Measurements from ENCODE around the gene ITGB4. TPM values are rescaled to one million over a fixed set of nuclear protein-coding genes. Genes with fewer than 3 reads are reported as not detected.
A peak's percentile ranks its signal among the peaks of the same experiment; 100 is the strongest.

ITGB4 gene
- polyA plus RNA-seq, 4 donors: 37.4 to 288 (median 155) TPM

DNA sequence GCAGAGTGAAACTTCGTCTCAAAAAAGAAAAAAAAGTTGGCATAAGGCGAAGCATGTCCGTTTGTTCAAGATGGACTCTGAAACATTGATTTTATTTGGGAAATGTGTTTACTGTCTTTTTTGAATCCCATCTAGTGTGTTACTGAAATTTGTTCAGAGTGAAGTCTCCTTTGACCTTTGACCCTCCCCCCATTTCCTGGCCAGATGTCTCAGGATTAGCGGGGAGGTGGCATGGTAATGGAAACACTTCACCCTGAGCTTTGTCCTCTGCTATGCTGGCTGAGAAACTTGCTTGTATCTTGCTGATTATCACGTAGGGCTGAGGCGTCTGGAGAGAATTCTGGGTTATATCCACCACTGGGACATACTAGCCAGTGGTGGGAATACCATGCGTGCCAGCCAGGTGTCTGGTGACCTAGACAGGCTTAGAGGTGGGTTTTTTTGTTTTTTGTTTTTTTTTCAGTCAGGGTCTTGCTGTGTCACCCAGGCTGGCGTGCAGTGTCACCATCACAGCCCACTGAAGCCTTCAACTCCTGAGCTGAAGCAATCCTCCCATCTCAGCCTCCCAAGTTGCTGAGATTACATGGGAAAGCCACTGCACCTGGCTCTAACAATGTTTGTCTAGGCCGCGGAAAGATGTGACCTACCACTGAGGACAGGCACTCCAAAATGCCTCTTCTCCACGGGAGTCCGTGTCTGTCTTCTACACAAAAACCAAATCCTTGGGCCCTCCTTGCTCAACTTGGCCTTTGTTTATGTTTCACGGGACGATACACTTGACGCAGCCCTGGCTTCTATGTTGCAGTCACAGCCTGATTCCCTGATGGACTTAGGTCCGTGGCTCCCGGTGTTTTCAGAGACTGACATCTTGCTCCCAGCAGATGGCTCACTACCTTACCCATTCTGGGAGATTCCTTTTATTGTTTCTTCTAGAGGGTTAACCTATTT, 50.3 kb downstream of the ITGB4 start:
- Histone ChIP-seq H3K27me3 (ENCODE audit: control insufficient read depth in 3 of 3, insufficient read depth in 3 of 3, low read length in 3 of 3) (no peaks in the 10 kb centered on the region), H3K36me3 (ENCODE audit: control insufficient read depth in 3 of 3, insufficient read depth in 2 of 3, low read depth in 1 of 3, low read length in 3 of 3) (peaks cover 0 to 26% (median 3%) of the 10 kb centered on the region in 3 donors), H3K27ac (ENCODE audit: low read depth in 1 of 3, low read length in 2 of 3) (peak overlapping the region; percentile 67 to 88 (median 71)), H3K4me1 (ENCODE audit: control insufficient read depth in 3 of 3, insufficient read depth in 2 of 3, low read depth in 1 of 3, low read length in 2 of 3) (peaks cover 0 to 50% (median 0%) of the 10 kb centered on the region in 3 donors), H3K4me3 (ENCODE audit: low read depth in 1 of 3, low read length in 3 of 3) (no peak overlapping the region), H3K9me3 (ENCODE audit: control insufficient read depth in 2 of 2, insufficient read depth in 1 of 2, low read depth in 1 of 2, low read length in 1 of 2) (no peaks in the 10 kb centered on the region)
- WGBS, 3 donors: 22 to 51% (median 38%) methylated on average over 17 of the region's 17 CpGs
- peak; percentile 83 to 87 for DNase-seq
- no peak for FAIRE-seq

DNA sequence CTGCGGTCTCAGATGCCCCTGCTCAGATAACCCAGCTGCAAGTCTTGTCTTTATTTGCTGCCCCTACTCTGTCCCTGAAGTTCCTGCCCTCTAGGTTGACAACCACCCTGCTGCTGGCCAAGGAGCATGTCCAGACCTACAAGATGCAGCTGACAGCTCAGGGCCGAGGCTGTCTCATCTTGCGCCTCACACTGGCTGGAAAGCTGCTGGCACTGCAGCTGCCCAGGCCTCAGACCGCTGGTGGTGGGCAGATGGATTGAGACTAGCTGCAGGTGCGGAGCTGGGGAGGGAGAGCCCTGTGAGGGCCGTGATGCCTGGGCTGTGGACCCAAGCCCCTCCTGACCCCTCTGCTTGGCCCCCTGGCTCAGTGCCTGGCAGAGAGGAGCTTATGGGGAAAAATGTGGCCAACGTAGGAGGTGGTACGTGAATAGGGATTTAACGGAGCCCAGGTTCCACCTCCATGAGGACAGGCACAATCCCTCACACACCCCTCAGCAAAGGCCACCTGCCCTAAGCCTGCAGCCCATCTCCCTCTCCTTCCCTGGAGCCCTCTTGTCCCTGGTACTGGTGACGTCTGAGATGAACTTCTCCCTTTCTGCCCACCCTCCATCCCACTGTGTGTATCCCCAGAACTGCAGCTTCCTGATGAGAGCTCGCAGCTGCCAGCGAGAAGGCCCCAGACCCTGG, 52.0 kb downstream of the ITGB4 start:
- Histone ChIP-seq H3K4me3 (ENCODE audit: low read depth in 1 of 3, low read length in 3 of 3) (no peak overlapping the region), H3K4me1 (ENCODE audit: control insufficient read depth in 3 of 3, insufficient read depth in 2 of 3, low read depth in 1 of 3, low read length in 2 of 3) (peaks cover 0 to 56% (median 0%) of the 10 kb centered on the region in 3 donors), H3K27ac (ENCODE audit: low read depth in 1 of 3, low read length in 2 of 3) (no peak overlapping the region), H3K27me3 (ENCODE audit: control insufficient read depth in 3 of 3, insufficient read depth in 3 of 3, low read length in 3 of 3) (no peaks in the 10 kb centered on the region), H3K9me3 (ENCODE audit: control insufficient read depth in 2 of 2, insufficient read depth in 1 of 2, low read depth in 1 of 2, low read length in 1 of 2) (no peaks in the 10 kb centered on the region), H3K36me3 (ENCODE audit: control insufficient read depth in 3 of 3, insufficient read depth in 2 of 3, low read depth in 1 of 3, low read length in 3 of 3) (peaks cover 2 to 26% (median 7%) of the 10 kb centered on the region in 3 donors)
- 81 to 91% (median 88%) methylated on average over 12 of the region's 12 CpGs for WGBS, 3 donors
- no peak for FAIRE-seq
- DNase-seq: no peak

DNA sequence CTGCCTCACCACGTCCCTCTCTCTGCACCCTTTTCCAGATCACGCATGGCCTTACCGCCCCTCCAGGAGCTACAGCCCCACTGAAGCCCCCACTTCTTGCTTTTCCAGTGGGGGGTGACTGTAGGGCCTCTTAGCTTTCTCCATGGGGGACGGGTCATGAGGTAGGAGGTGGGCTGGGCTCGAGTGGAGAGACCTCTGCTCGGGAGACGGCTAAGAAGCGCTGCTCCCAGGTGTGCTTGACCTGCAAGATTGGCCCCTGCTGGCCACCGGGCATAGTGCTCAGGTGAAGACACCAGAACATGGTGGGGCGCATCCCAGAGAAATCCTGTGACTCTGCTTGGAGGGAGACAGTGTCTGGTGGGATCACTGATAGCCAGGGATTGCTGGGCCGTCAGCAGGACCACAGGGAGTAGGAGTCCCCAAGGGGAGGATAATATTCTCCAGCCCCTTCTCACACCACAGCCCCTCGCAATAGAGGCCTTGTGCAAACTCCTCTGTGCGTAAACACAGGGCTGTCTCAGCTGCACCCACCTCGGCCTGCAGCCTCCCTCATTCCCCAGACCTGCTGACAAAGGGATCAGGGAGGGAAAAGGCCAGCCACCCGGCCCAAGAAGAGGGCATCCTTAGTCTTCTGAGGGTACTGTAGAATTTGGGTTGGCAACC, 52.7 kb downstream of the ITGB4 start:
- DNase-seq: no peak
- H3K27ac ChIP-seq (ENCODE audit: low read depth in 1 of 3, low read length in 2 of 3): no peak overlapping the region
- no peak for FAIRE-seq
- no peaks in the 10 kb centered on the region for H3K9me3 ChIP-seq (ENCODE audit: control insufficient read depth in 2 of 2, insufficient read depth in 1 of 2, low read depth in 1 of 2, low read length in 1 of 2)
- H3K36me3 ChIP-seq (ENCODE audit: control insufficient read depth in 3 of 3, insufficient read depth in 2 of 3, low read depth in 1 of 3, low read length in 3 of 3): peaks cover 8 to 32% (median 10%) of the 10 kb centered on the region in 3 donors
- no peak overlapping the region for H3K4me3 ChIP-seq (ENCODE audit: low read depth in 1 of 3, low read length in 3 of 3)
- no peaks in the 10 kb centered on the region for H3K27me3 ChIP-seq (ENCODE audit: control insufficient read depth in 3 of 3, insufficient read depth in 3 of 3, low read length in 3 of 3)
- peaks cover 0 to 56% (median 0%) of the 10 kb centered on the region in 3 donors for H3K4me1 ChIP-seq (ENCODE audit: control insufficient read depth in 3 of 3, insufficient read depth in 2 of 3, low read depth in 1 of 3, low read length in 2 of 3)
- WGBS, 3 donors: 86 to 92% (median 88%) methylated on average over 15 of the region's 15 CpGs

DNA sequence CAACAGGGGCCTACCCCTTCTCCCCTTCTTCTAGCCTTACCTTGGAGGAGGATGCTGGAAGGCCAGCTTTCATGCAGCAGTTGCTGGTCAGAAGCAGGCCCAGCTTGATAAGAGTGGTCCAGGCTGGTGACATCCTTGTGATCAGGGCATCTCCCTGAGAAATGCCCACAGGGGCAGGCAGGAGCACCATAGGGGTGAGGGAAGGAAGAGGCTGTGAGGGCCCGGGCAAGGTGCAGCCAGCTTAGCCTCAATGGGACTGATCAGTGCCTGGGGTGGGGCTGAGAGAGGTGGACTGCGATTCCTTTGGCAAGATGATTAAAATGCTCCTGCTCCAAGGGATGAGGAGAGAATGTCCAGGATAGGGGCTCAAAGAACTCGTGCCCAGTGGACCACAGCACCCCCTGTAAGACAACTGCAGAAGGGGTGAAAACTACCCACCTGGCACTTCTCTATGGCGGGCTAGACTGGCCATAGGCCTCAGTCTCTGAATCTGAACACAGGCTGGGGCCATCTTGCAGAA, 53.3 kb downstream of the ITGB4 start:
- whole genome bisulfite sequencing, 3 donors: 83 to 91% (median 86%) methylated on average over 4 of the region's 4 CpGs
- Histone ChIP-seq H3K4me3 (ENCODE audit: low read depth in 1 of 3, low read length in 3 of 3) (no peak overlapping the region), H3K9me3 (ENCODE audit: control insufficient read depth in 2 of 2, insufficient read depth in 1 of 2, low read depth in 1 of 2, low read length in 1 of 2) (no peaks in the 10 kb centered on the region), H3K36me3 (ENCODE audit: control insufficient read depth in 3 of 3, insufficient read depth in 2 of 3, low read depth in 1 of 3, low read length in 3 of 3) (peaks cover 10 to 35% (median 10%) of the 10 kb centered on the region in 3 donors), H3K4me1 (ENCODE audit: control insufficient read depth in 3 of 3, insufficient read depth in 2 of 3, low read depth in 1 of 3, low read length in 2 of 3) (peaks cover 0 to 53% (median 0%) of the 10 kb centered on the region in 3 donors), H3K27ac (ENCODE audit: low read depth in 1 of 3, low read length in 2 of 3) (no peak overlapping the region), H3K27me3 (ENCODE audit: control insufficient read depth in 3 of 3, insufficient read depth in 3 of 3, low read length in 3 of 3) (no peaks in the 10 kb centered on the region)
- DNase-seq: no peak
- no peak for FAIRE-seq

DNA sequence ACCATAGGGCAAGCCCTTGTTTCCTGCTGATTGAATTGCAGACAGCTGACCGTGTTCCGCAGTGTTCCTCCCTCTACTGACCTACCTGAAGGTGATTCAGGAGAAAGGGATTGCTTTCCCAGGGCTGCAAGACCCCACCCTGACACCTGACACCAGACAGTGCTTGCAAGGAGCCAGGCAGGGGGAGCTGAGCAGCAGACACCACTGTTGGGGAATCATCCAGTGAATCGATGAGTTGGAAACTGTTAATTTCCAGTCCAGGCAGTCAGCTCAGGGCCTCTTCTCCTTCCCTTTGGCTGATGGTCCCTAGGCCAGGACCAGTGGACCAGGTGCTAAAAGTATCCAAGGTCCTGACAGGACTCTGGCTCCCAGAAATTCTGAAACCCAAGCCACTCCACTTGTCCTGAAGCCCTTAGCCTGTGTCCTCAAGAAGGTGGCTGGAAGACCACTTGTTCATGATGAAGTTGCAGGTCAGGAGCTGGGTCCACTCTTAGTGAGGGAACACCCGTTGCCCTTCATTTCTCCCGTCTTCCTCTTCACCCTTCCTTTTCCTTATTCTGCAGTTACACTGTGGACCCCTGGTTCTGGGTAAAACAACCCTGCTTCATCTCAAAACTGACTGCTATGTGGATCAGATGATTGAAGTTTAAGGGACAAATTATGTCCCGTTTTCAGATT, 53.9 kb downstream of the ITGB4 start:
- Histone ChIP-seq H3K27me3 (ENCODE audit: control insufficient read depth in 3 of 3, insufficient read depth in 3 of 3, low read length in 3 of 3) (no peaks in the 10 kb centered on the region), H3K4me3 (ENCODE audit: low read depth in 1 of 3, low read length in 3 of 3) (no peak overlapping the region), H3K36me3 (ENCODE audit: control insufficient read depth in 3 of 3, insufficient read depth in 2 of 3, low read depth in 1 of 3, low read length in 3 of 3) (peaks cover 10 to 35% (median 10%) of the 10 kb centered on the region in 3 donors), H3K4me1 (ENCODE audit: control insufficient read depth in 3 of 3, insufficient read depth in 2 of 3, low read depth in 1 of 3, low read length in 2 of 3) (peaks cover 0 to 47% (median 0%) of the 10 kb centered on the region in 3 donors), H3K27ac (ENCODE audit: low read depth in 1 of 3, low read length in 2 of 3) (no peak overlapping the region), H3K9me3 (ENCODE audit: control insufficient read depth in 2 of 2, insufficient read depth in 1 of 2, low read depth in 1 of 2, low read length in 1 of 2) (no peaks in the 10 kb centered on the region)
- 64 to 76% (median 65%) methylated on average over 6 of the region's 6 CpGs for WGBS, 3 donors
- DNase-seq (peak in 1 of 2 donors; percentile 61), FAIRE-seq (no peak)

DNA sequence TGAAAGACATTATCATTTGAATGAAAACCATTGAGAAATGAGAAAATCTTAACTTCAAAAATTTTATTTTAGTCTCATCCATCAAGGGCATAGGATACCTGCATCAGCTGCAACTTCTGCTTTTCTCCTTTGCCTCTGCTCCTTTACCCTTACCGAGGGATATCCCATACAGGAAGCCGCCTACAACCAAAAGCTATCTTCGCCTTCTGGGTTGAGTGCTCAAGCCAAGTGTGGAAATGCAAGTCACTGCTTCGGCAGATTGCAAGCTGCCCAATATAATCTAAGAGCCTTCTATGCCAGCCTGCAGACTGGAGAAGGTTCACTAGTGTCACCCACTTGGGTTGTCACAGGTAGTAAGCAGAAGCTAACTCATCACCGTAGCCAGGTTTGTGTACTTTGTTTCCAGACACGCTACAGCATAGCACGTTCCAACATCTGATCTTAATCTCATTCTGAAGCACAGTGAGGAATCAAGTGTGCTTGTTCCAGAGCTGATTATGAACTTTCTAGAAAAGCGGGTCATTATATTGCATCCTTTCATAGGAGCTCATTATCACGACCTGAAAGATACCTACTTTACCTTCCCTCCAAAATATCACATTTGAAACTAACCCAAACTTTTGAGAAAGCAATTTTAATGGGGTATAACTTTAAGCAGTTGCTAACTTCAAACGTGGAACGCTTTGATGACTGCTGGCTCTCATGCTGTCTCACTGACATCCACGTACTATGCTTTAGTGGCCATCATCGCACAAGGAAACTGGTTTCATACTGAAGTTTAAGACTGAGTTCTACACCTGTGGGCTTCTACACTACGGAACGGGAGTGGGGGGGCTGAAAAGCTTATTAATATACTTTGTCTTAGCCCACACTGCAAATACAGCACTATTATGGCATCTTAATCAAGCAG, 55.4 kb downstream of the ITGB4 start:
- DNase-seq (peak; percentile 32 to 83), FAIRE-seq (no peak)
- WGBS, 3 donors: 26 to 40% (median 32%) methylated on average over 15 of the region's 15 CpGs
- Histone ChIP-seq H3K27ac (ENCODE audit: low read depth in 1 of 3, low read length in 2 of 3) (peak overlapping the region in 2 of 3 donors; percentile 3 to 52), H3K27me3 (ENCODE audit: control insufficient read depth in 3 of 3, insufficient read depth in 3 of 3, low read length in 3 of 3) (no peaks in the 10 kb centered on the region), H3K9me3 (ENCODE audit: control insufficient read depth in 2 of 2, insufficient read depth in 1 of 2, low read depth in 1 of 2, low read length in 1 of 2) (no peaks in the 10 kb centered on the region), H3K4me1 (ENCODE audit: control insufficient read depth in 3 of 3, insufficient read depth in 2 of 3, low read depth in 1 of 3, low read length in 2 of 3) (peaks cover 0 to 33% (median 0%) of the 10 kb centered on the region in 3 donors), H3K4me3 (ENCODE audit: low read depth in 1 of 3, low read length in 3 of 3) (peak overlapping the region in 2 of 3 donors; percentile 4 to 29), H3K36me3 (ENCODE audit: control insufficient read depth in 3 of 3, insufficient read depth in 2 of 3, low read depth in 1 of 3, low read length in 3 of 3) (peaks cover 10 to 35% (median 10%) of the 10 kb centered on the region in 3 donors)

DNA sequence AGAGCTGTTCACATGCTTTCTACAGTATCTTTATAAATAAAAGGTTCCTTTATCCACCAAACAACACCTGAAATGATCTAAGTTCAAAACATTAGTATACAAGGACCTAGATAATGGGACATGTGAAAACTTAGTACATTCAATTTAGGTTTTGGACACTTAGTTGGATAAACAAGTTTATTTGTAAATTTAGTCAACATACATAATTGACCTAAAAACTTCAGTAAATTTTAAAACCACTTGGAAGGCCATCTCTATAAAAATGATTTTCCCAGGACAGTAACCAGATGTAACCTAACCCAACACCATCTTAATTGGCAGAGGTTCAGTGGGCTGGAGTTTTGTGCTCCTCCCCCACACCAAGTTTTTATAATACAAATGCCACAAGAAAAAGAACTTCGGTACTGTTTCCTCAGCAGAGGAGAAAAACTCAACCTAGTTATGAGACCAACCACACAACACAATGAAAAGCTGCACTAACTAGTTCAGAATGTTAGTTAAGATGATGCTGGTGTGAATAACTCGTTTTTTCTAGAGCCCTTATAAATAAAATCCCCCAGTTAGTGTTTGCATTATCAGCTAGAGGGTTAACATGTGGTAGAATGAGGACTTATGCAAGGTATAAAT, 56.1 kb downstream of the ITGB4 start:
- FAIRE-seq (no peak), DNase-seq (peak in 1 of 2 donors; percentile 28)
- no peaks in the 10 kb centered on the region for H3K9me3 ChIP-seq (ENCODE audit: control insufficient read depth in 2 of 2, insufficient read depth in 1 of 2, low read depth in 1 of 2, low read length in 1 of 2)
- peaks cover 10 to 35% (median 10%) of the 10 kb centered on the region in 3 donors for H3K36me3 ChIP-seq (ENCODE audit: control insufficient read depth in 3 of 3, insufficient read depth in 2 of 3, low read depth in 1 of 3, low read length in 3 of 3)
- H3K27me3 ChIP-seq (ENCODE audit: control insufficient read depth in 3 of 3, insufficient read depth in 3 of 3, low read length in 3 of 3): no peaks in the 10 kb centered on the region
- peaks cover 0 to 26% (median 0%) of the 10 kb centered on the region in 3 donors for H3K4me1 ChIP-seq (ENCODE audit: control insufficient read depth in 3 of 3, insufficient read depth in 2 of 3, low read depth in 1 of 3, low read length in 2 of 3)
- H3K27ac ChIP-seq (ENCODE audit: low read depth in 1 of 3, low read length in 2 of 3): no peak overlapping the region
- H3K4me3 ChIP-seq (ENCODE audit: low read depth in 1 of 3, low read length in 3 of 3): peak overlapping the region in 2 of 3 donors; percentile 86 to 97
- WGBS, 3 donors: 5 to 8% (median 6%) methylated on average over 2 of the region's 2 CpGs
